ENCODE results near the gene TMEM238.
A peak's percentile ranks its signal among the peaks of the same experiment; 100 is the strongest.
"Not testable (repeated sequence)": the region's sequence is repeated elsewhere in the genome, so short reads cannot be mapped to it uniquely, and the experiment has no call there.

Gene TMEM238

DNA sequence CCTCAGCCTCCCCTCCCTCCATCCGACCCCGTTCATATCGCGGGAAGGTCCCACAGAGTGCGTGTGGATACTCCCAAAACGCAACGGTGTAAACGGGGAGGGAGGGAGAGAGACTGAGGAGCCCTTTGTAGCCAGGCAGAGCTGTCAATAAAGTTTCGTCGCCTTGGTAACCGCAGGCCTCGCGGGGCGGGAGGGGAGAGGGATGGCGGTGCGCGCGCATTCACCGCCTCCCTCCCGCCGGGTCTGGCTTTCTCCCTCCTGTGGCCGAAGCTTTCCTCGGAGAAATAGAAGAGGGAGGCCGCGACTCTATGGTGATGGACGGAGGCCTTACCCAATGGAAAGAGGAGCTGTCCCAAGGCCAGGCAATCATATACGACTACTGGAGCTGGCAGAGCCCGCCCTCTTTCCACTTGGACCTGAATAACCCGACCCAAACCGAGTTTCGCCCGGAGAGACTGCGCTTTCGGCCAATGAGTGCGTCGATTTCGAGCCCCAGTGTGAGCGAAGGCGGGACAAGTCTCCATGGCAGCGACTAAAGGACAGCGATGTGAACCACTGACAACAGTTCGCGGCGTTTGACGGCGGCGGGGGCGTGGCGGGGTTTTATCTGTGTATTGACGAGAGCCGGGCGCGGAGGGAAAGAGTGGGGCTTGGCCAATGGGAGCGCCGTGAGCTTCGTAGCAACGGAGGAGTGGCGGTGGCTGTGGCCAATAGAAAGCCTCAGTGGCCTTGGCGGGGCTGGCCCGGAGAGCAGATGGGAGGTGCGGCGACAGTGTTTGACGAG lies 44.8 kb downstream of the TMEM238 start, which contains the start of gene KMT5C:
TSS of gene KMT5C (plus strand) at position 772 of the 784 bp plus-strand sequence. CDS start 2,061 bp downstream, outside the sequence.
- peak; percentile 100 for DNase-seq

DNA sequence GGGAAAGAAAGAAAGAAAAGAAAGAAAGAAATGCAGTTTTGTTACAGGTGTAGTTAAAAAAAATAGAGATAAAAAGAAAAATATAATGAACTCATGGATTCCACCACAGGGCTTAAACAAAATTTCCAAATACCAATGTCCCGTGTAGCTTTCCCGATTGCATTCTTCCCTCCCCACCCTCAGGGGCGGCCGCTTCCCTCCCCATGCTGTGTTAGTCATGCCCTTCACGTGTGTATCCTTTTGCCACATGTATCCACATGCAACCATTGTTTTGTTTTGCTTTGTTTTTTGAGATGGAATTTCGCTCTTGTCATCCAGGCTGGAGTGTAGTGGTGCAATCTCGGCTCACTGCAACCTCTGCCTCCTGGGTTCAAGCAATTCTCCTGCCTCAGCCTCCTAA lies 48.0 kb downstream of the TMEM238 start:
- DNase-seq, result no peak

DNA sequence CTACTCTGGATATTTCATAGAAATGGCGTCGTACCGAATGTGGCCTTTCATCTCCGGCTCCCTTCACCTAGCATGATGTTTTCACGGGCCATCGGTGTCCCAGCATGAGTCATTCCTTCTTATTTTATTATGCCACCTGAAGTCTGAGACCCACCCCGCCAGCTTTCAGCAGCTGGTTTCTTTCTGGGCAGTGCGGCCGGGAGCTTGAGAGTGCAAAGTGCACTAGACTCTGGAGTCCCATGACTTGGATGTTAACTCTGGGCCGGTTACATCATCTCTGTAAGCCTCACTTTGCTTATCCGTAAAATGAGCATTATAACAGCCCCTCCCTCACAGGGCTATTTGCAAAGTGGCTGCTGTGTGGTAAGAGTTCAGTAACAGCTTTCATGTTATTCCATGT lies 50.2 kb downstream of the TMEM238 start:
- DNase-seq, result no peak

DNA sequence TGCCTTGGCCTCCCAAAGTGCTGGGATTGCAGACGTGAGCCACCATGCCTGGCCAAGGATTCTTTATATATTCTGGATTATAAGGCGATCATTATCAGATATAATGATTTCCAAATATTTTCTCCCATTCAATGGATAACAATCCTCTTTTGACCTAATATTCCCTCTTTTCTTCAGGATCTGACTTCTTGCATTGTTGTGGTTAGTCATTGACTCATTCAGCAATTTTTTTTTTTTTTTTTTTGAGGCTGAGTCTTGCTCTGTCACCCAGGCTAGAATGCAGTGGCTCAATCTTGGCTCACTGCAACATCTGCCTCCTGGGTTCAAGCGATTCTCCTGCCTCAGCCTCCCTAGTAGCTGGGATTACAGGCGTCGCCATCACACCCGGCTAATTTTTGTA lies 54.3 kb downstream of the TMEM238 start:
- not testable (repeated sequence) for DNase-seq
